NCI-H2081 (cell line): ENCODE results near the gene TTF1.

Experiments used
- DNase-seq, 2 experiments: peaks; one replicate each; lab custom pipeline; 2025; lab: John Stamatoyannopoulos, UW

TTF1 gene

GRCh38 chr9:132406554-132407122 lies at the start of gene TTF1:
TSS of gene TTF1 (minus strand) at chr9:132406840. CDS start at chr9:132402821, 4,019 bp downstream.
- DNase-seq = peak; percentile 89 to 94

GRCh38 chr9:132456241-132456640 lies 49.6 kb upstream of the TTF1 start:
- no peak for DNase-seq

- DNase-seq = no peak
Observed at GRCh38 chr9:132451276-132451675, 44.6 kb upstream of the TTF1 start.

- no peak for DNase-seq
Observed at GRCh38 chr9:132447902-132448301, 41.3 kb upstream of the TTF1 start.

GRCh38 chr9:132447346-132447745 lies 40.7 kb upstream of the TTF1 start:
- DNase-seq = no peak

GRCh38 chr9:132446887-132447286 lies 40.2 kb upstream of the TTF1 start:
- no peak for DNase-seq

- peak in 1 of 2 experiments; percentile 34 for DNase-seq
Observed at GRCh38 chr9:132443951-132444607, 37.4 kb upstream of the TTF1 start.

- DNase-seq = no peak
Observed at GRCh38 chr9:132441404-132441803, 34.8 kb upstream of the TTF1 start.

- DNase-seq = no peak
Observed at GRCh38 chr9:132440735-132441134, 34.1 kb upstream of the TTF1 start.

- no peak for DNase-seq
Observed at GRCh38 chr9:132439153-132439552, 32.5 kb upstream of the TTF1 start.

- DNase-seq = no peak
Observed at GRCh38 chr9:132434881-132435280, 28.2 kb upstream of the TTF1 start.

- DNase-seq = no peak
Observed at GRCh38 chr9:132430998-132431397, 24.4 kb upstream of the TTF1 start.

- DNase-seq = no peak
Observed at GRCh38 chr9:132426639-132427414, 20.2 kb upstream of the TTF1 start.

GRCh38 chr9:132425675-132426062 lies 19.0 kb upstream of the TTF1 start:
- DNase-seq = peak in 1 of 2 experiments; percentile 24

GRCh38 chr9:132424857-132425674 lies 18.4 kb upstream of the TTF1 start:
- peak in 1 of 2 experiments; percentile 16 for DNase-seq

GRCh38 chr9:132423503-132423902 lies 16.9 kb upstream of the TTF1 start:
- DNase-seq = no peak

- no peak for DNase-seq
Observed at GRCh38 chr9:132422574-132422973, 15.9 kb upstream of the TTF1 start.

GRCh38 chr9:132418726-132419363 lies 12.2 kb upstream of the TTF1 start:
- no peak for DNase-seq

- DNase-seq = no peak
Observed at GRCh38 chr9:132415181-132415580, 8.5 kb upstream of the TTF1 start.

GRCh38 chr9:132414731-132415130 lies 8.1 kb upstream of the TTF1 start:
- DNase-seq = peak in 1 of 2 experiments; percentile 56

- no peak for DNase-seq
Observed at GRCh38 chr9:132413926-132414325, 7.3 kb upstream of the TTF1 start.

GRCh38 chr9:132412089-132412488 lies 5.4 kb upstream of the TTF1 start:
- DNase-seq = peak; percentile 21 to 61
